Measurements from ENCODE around the gene TUBB4B.

Gene TUBB4B

DNA sequence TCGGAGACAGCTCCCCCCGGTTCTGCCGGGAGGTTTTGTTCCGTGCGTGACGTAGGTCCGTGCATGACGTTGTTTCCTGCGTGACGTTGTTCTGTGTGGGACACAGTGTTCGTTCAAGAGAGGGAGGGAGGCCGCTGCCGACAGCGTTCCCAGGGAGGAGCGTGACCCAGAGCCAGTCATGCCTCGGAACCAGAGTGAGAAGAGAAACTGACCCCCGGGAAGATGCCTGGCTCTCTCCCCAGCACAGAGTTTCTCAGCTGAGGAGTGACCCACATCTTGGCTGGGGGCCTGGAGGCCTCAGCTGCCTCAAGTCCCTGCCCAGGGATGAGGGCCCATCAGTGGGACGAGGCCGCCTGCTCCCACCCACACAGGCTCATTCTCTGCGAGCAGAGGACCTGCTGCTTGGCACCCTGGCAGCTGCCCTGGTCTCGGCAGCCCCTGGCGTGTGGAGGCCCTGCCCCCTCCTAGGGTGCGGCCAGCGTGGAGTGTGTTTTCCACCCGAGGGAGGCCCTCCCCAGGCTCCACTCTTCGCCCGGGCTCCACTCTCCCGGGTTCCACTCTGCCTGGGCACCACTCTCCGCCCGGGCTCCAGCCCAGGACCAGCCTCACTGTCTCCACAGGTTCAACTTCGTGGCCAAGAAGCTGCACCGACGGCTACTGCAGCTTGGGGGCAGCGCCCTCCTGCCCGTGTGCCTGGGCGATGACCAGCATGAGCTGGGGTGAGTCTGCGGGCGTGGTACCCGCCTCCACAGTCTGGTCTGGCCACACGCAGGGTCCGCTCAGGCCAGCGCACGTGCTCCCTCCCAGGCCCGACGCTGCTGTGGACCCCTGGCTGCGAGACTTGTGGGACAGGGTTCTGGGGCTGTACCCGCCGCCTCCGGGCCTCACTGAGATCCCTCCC, 27.7 kb upstream of the TUBB4B start:
- no peak for DNase-seq

DNA sequence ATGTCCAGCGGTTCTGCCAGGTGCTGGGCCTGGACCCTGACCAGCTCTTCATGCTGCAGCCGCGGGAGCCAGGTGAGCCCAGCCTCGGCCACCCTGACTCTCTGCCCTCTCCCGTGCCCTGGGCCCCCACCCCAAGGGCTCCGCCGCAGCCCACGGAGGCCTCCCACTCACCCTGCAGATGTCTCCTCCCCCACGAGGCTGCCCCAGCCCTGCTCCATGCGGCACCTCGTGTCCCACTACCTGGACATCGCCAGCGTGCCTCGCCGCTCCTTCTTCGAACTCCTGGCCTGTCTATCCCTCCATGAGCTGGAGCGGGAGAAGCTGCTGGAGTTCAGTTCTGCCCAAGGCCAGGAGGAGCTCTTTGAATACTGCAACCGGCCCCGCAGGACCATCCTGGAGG, 26.5 kb upstream of the TUBB4B start:
- DNase-seq, result no peak

DNA sequence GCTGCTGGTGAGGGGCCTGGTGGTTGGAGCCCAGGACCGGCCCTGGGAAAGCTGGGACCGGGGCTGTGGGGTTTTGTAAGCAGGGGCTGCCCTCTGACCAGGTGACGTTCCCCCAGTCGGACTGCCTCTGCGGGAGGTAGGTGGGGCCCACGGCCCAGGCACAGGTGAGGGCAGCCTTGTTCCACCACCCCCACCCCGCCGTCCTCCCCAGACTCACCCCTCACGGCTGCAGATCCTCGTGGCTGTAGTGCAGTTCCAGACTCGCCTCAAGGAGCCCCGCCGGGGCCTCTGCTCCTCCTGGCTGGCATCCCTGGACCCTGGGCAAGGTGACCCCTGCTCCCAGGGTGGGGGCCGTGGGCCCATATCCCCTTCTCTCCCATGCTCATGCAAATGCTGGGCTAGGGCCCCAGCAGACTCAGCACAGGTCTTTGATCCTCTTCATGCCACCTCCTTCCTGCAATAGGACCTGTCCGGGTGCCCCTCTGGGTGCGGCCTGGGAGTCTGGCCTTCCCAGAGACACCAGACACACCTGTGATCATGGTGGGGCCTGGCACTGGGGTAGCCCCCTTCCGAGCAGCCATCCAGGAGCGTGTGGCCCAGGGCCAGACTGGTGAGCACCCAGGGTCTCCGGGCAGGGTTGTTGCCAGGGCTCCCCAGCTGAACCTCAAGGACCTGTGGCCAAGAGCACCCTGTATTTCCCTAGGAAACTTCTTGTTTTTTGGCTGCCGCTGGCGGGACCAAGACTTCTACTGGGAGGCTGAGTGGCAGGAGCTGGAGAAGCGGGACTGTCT, 25.7 kb upstream of the TUBB4B start:
- no peak for DNase-seq

DNA sequence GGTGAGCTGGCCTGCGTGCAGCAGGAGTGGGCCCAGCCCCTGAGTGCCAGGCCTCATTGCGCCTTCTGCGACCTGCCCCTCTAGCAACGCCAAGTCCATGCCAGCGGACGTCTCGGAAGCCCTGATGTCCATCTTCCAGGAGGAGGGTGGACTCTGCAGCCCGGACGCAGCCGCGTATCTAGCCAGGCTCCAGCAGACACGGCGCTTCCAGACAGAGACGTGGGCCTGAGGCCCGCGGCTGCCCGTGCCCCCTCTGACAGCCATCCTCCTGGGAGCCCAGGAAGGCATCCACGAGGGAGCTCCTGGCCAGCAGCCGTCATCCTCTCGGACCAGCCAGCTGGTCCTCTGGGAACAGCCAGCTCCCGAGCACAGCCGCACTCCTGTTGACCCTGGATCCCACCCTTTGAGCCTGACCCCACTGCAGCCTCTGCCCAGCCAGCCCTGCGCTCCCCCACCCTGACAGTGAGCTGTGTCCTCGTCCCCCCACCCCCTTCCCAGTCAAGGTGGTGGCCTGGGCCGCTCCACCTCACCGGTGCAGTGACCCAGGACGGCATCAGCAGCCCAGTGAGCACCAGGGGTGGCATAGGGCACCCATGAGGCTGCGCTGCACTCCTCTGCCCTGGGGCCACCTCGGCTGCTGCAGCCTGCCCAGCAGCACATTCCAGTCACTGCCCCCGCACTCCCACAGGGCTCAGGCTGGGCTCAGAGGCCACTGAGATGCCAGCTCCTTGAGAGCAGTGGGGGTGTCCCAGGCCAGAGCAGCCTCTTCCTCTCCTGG, 24.7 kb upstream of the TUBB4B start:
- DNase-seq, result no peak

DNA sequence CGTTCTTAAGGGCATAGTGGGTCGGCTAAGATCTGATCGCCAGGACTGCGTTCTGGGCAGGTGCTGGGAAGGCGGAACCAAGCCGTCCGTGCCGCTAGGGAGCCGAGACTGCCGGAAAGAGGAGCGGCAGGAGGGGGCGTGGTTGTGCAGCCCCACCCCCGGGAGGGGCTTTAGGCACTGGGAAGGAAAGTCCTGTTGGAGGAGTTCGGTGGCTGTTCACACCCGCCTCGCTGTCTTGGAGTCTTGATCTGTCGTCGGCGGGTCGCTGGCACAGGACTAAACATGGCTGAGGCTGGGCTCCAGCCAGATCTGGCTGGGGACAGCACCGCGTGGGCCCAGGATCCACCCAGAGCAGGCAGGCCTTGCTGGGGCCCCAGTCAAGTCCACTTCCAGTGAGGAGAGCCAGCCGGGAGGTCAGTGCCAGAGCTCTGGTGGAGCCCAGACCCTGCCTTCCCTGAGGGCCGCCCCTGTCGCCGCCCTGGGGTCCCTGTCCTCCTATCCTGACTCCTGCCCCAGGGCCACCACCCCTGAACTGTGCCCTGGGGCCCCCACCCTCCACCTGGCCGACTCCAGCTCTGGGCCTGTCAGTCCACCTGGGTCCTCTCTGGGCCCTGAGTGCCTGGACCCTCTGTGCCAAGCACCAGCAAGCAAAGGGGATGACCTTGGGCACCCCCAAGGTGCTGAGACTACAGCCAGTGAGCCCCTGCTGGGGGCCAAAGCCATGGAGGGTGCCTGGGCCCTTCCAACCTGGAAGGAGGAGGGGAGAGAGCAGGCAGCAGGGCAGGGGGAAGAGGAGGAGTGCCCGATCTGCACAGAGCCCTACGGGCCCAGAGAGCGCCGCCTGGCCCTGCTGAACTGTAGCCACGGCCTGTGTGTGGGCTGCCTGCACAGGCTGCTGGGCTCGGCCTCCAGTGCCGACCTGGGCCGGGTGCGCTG, 23.5 kb upstream of the TUBB4B start:
- no peak for DNase-seq

DNA sequence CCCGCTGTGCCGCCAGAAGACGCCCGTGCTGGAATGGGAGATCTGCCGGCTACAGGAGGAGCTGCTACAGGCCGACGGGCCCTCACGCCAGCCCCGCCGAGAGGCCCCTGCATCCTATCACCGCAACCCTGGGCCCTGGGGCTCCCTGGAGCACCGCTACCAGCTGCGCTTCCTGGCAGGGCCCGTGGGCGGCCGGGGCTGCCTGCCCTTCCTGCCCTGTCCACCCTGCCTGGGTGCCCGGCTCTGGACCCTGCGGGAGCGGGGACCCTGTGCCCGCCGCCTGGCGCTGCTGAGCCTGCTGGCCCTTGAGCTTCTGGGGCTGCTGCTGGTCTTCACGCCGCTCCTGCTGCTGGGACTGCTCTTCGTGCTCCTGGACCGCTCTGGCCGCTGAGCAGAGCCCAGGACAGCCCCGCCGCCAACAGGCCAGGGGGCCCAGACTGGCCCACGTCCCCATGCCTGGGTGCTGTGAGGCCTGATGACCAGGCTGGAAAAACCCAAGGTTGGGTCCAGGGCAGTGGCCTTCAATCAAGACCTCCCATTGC, 22.8 kb upstream of the TUBB4B start:
- DNase-seq, result no peak

DNA sequence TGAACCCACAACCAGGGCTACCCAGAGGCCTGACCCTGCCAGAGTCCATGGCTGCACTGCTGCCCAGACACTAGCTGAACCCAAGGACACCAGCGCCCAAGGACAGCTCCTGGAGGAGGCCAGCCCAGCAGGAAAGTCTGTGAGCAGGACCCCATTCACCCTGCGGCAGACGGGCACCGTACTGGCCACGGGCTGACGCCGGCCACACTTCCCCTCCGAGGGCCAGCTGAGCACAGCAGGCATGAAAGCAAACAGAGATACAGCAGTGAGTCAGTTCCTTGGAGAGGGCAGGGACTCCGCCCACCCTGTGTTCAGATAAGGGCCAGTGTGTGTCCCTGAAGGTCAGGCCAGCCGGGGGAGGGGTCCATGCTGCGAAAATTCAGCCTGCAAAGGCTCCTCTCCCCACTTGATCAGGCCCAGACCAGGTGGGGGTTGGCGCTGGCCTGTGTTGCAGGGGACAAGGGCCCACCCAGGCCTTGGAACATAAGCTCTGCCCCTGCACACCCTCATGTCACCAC, 22.3 kb upstream of the TUBB4B start:
- no peak for DNase-seq

DNA sequence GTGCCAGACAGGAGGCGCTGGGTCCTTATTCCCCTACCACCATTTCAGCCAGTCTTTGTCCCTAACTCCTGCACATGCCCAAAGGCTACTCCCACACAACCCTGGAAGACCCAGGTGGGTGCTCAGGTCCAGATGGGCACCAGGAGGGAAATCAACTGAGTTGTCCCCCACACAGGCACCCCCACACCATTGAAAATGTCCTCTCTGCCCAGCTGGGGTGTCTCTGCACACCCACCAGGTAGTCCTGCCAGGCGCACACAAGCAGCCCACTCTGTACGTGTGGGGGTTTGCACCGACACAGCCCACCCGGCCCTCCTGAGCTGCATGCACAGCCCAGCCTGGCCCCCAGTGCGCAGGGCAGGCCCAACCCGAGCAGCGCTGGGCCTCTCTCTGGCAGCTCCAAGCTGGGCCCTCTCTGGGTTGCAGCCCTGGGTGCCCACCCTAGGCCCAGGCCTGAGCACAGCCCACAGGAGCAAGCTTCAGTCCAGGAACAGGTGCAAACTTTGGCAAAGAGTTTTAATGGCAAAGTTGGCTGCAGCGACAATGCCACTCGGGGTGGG, 21.2 kb upstream of the TUBB4B start:
- no peak for DNase-seq

DNA sequence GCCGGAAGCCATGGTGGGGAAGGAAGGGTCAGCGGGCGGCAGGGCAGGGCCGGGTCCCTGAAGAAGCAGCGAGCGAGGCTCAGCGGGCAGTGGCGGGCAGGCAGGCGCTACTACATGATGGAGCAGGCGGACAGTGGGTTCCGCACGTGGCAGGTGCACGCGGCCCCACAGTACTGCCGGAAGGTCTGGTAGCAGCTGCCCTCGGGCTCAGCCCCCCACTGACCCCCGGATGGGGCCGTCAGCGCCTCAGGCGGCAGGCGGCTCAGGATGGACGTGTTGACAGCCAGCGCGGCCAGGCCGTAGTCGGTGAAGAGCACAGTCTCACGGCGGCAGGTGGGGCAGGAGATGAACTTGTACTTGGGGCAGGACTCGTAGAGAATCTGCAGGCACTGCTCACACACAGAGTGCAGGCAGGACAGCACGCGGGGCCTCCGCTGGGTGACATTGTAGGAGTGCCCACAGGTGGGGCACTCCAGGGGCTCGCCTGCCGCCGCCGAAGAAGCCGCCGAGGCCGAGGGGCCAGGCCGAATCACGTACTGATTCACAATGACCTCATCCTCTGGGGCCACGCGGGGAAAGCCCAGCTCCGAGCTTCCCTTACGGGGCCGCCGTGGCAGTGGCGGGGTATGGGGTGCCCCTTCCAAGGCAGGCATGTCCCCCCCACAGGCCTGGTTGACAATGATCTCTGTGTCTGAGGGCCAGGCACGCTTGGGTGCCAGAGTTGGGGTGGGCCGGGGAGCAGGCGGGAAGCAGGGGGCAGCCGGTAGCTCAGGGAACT, 20.6 kb upstream of the TUBB4B start:
- no peak for DNase-seq

DNA sequence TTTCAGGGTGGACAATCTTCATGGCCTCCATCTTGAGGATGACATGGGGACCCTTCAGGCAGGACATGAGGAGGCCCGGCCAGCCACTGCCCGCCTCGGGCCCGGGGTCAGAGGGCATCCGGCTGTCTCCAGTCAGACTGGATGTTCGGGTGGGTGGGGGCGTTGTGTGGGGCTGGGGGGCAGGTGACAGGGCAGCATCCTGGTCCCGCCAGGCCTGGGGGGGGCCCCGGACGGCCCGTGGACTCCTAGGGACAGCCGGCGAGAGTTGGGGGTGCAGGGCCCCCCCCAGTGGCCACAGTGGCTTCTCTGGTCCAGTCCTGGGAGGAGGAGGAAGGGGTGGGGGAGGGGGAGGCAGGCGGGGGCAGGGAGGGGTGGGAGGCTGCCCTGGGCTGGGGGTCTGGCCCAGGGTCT, 20.0 kb upstream of the TUBB4B start:
- DNase-seq, result no peak

DNA sequence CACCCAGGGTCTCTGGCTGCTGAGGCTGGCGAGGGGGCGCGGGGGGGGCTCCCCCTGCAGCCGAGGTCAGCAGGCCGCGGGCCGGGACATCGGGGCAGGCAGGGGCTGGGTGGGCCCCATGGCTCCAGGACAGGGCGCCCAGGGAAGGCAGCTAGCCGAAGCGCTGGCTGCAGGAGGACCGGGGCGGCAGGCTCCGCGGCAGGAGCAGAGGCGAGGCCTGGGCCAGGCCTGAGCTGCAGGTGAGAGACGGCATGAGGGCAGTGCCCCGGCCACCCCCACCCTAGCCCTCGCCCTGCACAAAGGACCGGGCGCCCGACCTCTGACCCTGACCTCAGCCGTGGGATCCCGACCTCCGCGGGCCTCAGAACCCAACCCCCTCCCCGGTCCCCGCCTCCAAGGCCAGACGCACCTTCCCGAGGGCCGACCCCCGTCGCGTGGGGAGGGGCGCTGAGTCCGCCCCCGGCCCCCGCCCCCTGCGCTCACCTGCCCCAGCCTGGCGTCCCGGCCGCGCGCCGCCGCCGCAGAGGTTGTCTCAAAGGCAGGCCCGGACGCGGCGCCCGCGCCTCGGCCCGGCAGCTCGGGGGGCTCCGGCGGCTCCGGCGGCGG, 19.5 kb upstream of the TUBB4B start:
- no peak for DNase-seq

DNA sequence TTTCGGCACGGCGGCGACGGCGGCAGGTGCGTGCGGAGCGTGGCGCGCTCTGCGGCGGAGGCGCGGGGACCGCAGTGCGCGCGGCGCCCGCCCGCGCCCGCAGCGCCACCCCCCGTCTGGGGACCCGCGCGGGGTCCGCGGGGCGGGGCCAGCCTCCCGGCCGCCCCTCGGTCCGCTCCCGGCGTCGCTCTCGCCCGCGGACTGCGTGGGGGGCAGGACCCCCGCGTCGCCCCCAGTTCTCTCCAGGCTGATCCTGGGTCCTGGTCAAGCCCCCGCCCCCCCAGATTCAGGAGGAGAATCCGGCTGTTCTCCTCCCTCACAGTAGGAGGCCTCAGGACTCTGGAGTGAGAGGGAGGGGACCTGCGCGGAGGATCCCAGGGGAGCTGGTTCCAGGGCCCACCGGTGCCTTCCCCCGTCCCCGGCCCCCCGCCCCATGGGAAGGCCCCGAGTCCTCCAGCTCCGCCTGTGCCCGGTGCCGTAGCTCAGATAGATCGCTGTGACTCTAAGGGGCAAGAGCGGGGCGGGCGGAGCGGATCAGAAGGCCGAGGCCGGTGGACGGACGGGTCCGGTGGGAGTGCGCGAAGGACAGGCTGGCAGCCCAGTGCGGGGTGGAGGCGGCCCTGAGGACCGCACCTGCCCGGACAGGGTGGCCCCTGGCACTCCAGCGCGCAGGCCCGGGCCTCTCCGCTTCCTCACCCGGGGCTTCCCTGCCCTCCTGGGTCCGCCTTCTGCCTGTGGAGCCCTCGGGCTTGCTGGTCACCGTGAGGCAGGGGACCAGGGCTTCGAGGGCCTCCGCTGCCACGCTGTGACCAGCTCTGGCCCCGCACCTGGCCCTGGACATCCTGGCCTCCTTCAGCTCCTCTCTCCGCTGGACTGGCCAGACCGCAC, 18.7 kb upstream of the TUBB4B start, which contains the start of gene RNF208:
Gene RNF208 (minus strand): TSS at position 51 of the 888 bp plus-strand sequence. CDS start 1,028 bp downstream, outside the sequence.
- no peak for DNase-seq

DNA sequence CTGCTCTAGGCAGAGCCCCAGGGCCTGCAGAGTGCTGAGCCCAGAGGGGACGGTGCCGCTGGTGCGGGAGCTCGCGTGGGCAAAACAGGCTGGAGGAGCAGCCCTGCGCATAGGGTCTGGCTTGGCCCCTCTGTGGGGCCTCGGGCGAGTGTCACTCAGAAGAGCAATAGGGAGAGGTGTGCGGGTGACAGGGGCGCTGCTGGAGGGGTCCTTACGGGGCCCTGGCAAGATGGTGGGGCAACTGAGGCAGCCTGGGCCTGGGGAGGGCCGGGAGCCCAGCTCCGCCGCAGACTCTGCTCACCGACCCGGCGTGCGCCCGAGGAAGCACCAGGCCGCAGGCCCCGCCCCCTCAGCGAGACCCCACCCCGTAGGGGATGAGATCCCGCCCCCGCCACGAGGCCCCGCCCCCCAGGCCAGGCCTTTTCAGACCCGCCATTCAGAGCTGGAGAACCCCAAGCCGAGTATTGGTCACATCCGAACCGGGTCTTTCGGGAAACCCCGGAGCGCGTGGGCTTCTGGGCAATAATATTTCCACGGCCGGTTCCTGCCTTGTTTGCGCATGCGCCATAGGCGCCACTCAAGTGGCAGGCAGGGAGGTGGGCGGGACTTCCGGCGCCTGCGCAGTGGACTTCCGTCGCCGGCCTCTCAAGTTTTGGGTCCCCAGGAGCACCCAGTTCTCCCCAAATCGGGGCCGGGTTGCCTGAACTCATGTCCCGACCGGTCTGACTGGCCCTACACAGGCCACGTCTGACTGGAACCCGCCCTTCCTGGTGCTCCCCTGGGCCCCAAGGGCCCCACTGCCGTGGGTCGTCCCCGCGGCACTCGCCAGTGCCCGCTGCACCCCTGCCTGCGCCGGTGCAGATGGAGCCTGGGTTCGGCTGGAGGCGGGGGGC, 17.8 kb upstream of the TUBB4B start:
- peak; percentile 96 for DNase-seq

DNA sequence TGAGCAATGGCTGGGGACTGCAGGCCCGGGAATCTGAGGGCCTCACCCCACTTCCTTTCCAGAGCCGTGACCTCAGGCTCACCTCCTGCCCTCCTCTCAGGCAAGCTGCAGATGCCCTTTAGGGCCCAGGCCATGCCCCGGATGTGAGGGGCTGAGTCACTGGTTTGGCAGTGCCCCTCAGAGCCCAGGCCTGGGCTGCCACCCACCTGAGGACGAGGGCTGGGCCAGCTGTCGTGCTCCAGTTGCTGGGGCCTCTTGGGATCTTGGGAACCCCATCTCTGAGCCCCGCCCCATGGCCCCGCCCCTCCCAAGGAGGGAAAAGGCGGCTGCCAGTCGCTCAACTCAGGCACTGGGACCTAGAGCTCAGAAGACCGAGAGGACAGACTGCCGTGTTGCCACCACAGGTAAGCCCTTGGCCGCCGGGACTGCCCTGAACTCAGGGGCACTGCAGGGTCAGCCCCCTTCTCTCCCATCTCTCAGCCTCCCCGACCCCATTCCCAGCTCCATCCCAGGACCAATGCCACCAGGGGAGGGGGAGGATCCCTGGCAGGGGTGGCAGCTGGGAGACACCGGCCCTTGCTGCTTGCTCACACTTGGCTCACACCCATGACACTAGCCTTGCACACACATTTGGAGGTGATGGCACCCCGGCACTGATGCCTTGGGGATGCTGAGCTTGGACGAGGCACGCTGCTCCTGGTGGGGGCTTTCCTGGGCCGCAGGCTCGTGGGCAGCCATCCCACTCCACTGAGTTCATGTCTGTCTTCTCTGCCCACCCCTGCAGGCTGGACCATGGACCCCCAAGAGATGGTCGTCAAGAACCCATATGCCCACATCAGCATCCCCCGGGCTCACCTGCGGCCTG, 16.0 kb upstream of the TUBB4B start, which contains the start of gene CYSRT1:
Gene CYSRT1 (plus strand): TSS at position 345 of the 865 bp plus-strand sequence. CDS start 448 bp downstream, at position 793.
- DNase-seq, result peak; percentile 67

DNA sequence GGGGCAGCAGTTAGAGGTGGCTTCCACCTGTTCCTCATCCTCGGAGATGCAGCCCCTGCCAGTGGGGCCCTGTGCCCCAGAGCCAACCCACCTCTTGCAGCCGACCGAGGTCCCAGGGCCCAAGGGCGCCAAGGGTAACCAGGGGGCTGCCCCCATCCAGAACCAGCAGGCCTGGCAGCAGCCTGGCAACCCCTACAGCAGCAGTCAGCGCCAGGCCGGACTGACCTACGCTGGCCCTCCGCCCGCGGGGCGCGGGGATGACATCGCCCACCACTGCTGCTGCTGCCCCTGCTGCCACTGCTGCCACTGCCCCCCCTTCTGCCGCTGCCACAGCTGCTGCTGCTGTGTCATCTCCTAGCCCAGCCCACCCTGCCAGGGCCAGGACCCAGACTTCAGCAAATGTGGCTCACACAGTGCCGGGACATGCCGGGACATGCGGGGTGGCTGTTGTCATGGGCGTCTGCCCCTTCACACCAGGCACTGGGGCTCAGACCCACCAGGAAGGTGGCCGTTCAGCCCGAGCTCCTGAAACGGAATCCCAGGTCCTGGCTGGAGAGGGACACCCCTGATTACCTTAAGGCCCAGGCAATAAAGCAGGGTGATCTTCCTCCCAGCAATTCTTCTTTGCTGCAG, 15.3 kb upstream of the TUBB4B start:
- DNase-seq, result no peak
